Measurements from ENCODE around the gene SOCS2.

Gene SOCS2

DNA sequence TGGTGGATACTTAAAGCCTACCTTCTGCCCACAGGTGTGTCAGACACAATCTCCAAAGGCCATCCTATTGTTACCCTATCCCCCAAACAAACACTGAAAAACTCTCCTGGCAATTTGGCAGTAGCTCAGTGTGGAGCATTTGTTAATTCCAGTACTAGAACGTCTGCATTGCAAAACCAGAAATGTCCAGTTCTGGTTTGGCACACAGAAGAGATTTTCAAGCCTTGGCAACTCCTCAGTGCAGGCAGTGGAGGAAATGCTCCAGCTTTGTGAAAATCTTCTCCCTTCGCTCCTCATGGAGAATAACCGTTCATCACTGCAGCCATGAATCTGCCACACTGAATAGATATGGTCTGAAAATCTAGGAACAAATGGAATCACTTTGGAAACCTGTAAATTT is 5.3 kb upstream of the SOCS2 start:
- DNase-seq (ENCODE audit: low spot score), result peak; percentile 28

DNA sequence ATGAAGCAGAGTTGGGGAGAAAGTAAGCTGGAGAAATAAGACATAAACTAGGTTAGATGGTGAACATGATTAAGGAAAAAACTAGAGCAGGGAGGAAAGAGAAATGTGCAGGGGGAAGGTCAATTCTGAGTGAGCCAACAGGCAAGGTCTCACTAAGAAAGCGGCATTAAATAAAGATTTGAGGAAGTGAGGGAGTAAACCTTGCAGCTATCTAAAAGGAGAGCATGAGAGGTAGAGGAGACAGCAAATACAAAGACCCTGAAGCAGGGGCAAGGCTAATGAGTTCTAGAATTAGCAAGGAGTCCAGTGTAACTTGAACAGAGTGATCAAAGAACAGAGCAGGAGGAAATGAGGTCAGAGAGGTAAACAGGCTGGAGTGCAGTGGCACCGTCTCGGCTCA is 4.4 kb upstream of the SOCS2 start:
- no peak for DNase-seq (ENCODE audit: low spot score)

DNA sequence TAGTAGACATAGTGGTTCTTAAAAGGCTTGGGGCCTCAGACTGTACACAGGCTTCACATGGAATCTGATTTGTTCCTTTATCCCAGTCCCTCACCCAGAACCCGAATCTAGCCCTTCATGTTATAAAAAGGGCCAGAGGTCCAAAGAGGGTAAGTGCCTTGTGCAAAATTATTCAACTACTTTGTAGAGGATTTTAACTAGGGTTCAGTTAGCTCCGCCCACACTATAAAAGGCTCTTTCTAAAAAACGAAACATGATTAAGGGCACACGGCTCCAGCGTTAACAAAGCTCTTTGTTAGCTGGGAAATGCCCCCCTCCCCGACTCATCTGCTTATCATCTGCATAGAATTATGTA is 3.2 kb upstream of the SOCS2 start:
- DNase-seq (ENCODE audit: low spot score), result no peak

DNA sequence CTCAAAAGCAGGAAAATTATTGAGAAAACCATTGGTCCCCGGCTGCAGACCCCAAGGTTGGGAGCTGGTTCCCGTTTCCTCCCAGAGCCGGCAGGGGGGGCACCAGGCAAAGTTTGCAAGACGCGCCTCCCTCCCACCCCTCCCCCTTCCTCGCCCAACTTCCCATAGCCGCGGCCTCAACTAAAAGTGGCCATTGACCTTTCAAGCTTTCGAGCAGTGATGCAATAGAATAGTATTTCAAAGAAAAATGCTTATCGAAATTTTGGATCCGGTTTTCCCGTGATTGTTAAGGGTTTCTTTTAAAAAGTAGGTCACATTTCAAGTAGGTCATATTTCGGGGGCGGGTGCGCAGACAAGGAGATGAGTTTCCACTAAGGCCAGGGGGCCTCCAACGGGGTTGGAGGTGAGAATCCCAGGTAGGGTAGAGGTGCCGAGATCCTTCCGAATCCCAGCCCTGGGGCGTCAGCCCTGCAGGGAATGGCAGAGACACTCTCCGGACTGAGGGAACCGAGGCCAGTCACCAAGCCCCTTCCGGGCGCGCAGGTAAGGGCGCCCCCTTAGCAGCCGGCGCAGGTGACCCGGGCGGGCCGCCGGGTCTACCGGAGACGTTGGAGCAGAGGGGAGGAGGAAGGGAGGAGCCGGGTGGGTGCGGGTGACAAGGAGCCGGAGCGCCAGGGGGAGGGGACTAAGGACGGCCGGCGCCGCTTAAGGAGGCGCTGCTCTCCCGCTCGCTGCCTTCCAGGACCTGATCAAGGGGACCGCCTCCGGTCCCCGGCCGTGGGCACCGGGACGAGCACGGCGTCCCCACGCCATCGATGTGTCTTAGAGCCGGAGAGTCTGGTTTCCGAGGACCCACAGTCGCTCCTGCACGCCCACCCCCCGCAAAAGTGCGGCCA is 2.6 kb upstream of the SOCS2 start:
- DNase-seq (ENCODE audit: low spot score), result peak; percentile 90

DNA sequence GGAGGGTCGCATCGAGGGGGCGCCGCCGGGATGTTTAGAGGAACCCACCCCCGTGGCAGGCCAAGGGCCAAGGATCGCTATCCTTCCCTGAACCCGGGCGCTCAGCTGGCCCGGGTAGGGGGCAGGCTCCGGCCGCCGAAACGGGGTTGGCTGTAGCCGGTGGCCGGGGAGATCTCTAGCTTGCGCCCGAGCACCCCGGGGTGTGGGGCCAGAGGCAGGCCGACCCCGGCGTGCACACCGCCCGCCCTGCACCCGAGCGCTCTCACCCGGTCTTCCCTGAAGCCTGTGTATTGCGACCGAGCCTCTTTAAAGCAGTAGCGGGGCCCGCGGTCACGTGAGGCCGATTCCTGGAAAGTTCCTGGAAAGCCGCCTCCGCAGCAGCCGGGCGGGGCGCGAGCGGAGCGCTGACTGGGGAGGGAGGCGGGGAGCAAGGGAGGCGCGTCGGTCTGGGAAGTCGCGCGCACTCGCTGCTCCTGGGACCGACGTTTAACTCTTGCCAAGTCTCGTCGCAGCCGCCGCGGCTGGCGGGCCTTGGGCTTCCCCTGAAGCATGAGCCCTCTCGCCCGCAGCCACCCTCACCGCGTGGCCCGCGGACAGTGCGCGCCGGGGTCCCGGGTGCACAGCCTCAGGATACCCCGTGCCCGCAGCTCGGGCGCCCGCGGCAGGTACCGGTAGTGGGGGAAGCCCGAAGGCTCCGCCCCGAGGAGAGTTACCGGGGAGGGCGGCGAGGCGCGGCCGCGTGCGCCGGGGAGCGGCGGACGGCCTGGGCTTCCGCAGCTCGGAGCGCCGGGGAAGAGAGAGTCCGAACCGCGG is 1.7 kb upstream of the SOCS2 start:
- DNase-seq (ENCODE audit: low spot score), result peak; percentile 95

DNA sequence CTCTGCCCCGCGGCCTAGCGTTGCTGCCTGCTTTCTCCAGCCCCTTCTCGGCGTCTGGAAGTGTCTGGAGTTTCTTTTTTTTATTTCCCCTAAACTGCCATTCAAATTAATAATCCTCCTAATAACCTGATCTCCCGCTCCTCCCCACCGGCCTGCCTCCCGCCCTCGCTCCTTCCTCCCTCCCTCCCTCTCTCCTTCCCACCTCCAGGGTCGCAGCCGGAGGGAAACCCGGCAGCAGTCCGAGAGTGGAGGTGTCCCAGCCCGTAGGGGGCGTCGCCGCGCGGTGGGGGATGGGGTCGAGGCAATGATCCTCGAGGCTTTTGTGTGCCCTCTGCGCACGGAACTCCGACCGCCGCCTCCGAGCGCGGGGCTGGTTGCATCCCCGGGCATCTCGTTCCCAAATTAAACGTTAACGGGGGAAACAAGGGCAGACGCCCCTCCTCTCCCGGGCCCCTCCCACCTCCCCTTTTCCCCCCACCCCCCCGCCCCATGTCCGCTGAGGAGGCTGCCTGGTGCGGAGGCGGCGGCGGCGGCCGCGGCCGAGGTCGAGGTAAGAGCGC is 1.0 kb upstream of the SOCS2 start:
- DNase-seq (ENCODE audit: low spot score), result peak; percentile 41

DNA sequence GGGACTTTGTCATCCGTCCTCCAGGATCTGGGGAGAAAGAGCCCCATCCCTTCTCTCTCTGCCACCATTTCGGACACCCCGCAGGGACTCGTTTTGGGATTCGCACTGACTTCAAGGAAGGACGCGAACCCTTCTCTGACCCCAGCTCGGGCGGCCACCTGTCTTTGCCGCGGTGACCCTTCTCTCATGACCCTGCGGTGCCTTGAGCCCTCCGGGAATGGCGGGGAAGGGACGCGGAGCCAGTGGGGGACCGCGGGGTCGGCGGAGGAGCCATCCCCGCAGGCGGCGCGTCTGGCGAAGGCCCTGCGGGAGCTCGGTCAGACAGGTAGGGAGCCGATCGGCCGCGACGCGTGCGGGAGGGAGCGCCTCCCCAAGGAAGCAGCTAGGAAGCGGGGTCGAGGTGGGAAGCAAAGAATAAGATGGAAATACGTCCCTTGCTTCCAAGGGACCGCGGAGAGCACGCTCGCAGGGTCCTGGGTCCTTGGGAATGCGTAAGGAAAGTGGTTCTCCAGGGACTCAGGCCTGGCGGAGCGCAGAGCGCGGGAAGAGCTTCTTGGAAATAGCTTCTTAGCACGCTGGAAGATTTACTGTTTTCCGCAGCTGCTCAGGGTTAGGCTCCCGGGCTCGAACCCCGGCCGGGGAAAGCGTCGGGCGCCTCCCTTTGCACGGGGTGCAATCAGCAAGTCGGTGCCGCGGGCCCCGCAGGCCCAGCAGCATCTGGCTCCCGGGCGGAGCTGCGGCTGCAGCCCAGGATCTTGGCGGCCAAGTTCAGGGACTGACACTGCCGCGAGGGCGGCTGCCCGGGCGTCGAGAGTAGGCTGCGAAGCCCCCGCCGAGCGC is 457 bp downstream of the SOCS2 start:
- DNase-seq (ENCODE audit: low spot score), result no peak

DNA sequence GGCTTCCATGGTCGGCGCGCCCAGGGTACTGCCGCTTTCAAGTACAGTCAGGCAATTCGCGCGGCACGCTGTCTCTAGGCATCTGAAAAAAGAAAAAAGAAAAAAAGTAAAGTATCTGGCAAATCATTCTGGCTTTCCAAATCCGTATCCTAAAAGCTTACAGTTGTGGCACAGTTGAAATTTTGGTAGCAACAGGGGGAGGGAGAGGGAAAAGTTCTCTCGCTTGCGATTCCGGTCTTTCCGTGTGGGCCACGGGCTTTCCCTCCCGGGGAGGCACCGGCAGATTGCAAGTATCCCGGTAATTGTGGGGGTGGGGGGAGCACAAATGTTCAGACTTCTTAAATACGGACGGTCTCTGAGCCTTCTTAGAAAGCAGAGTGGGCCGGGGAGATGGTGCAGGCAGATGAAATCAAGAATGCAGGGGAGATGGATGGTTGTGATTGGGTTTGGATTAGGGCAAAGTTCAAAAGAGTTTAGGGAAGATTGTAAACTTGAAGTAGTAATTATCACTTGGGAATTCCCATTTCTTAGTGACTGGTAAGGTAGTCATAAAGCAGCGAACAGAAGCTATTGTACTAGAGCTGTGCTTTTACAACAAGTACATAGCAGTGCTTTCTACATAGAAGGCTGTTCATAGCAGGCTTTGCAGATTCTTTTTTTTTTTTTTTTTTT is 1.2 kb downstream of the SOCS2 start:
- no peak for DNase-seq (ENCODE audit: low spot score)

DNA sequence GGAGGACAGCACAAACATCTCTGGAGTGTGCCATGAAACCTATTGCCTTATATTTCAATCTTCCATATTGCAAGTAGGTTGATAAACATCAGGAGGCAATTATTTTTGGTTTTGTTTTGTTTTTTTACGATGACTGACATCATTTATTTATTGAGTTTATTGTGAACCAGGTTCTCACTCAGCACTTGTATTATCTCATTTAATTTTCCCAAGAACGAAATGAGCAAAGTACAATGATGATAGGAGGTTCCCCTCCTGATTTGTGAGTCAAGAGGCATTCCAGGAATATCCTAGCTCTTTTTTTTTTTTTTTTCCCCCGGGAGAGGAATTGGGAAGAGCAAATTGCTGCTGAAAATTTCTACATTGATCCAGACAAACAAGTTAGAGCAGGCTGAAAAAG is 4.7 kb downstream of the SOCS2 start:
- DNase-seq (ENCODE audit: low spot score), result no peak

DNA sequence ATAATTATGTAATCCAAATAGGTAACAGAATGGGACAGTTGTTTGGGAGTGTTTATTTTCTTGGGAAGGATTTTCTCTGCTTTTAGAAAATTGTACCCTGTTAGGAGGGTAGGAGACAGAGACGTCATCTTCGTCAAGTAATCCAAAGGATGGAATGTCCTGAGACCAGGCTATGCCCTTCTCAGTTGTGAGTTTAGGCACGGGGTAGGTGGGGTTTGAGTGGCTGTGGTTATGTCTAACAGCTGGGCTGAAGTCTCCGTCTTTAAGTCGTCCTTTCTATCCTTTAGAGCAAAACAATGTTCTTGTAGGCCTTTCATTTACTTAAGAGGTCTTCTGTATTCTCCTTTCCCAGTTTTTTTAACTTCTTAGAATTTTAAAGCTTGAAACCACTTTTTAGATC is 5.7 kb downstream of the SOCS2 start:
- no peak for DNase-seq (ENCODE audit: low spot score)

DNA sequence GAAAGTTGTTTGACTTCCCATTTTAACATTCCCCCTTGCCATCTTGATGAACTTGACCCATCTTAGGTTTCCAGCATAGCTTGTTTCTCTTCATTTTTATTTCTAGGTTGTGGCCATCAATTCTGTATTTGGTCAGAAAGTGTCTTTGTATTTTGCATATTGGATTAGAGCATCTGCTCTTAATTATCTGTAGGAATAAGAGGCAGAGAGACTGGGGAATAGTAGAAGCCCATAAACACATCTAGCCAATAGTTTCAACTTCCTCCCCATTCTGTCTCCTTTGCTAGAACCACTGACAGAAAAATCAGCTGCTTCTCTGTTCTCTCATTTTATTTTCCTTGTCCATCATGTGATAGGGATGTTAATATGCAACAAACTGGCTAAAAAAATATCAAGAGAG is 8.2 kb downstream of the SOCS2 start:
- no peak for DNase-seq (ENCODE audit: low spot score)

DNA sequence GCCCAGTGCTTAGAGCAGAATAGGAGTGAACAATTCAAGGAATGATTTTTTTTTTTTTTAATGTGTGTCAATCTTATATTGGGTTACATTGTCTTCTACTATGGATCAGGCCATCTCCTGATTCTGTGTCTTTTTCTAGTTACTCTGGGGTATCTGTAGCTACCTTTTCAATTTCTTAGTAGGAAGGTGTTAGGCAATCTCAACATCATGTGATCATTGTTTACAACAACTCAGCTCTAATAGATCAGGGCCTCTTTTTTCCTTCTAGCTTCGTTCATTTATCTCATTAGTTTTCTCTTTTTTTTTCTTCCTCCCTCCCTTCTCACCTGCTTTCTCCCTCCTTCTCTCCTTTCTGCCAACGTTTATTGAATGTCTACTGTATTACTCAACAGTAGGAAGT is 8.9 kb downstream of the SOCS2 start:
- no peak for DNase-seq (ENCODE audit: low spot score)

DNA sequence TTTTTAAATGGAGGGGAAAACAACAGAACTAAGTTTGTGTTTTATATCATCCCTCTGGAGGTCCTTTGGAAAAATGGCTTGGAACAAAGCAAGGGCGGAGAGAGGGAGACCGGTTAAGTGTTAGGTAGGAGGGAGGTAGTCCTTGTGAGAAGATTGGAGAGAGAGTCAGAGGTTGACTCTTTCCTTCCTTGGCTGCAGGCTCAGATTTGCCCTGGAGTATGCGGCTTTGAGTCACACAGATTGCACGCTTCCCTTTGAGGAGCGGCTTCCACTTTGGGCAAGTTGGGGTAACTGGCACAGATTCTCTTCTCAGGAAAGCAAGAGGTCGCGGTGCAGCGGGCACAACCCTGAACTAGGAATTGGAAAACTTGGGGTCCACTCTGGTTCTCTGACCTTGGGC is 9.9 kb downstream of the SOCS2 start:
- no peak for DNase-seq (ENCODE audit: low spot score)

DNA sequence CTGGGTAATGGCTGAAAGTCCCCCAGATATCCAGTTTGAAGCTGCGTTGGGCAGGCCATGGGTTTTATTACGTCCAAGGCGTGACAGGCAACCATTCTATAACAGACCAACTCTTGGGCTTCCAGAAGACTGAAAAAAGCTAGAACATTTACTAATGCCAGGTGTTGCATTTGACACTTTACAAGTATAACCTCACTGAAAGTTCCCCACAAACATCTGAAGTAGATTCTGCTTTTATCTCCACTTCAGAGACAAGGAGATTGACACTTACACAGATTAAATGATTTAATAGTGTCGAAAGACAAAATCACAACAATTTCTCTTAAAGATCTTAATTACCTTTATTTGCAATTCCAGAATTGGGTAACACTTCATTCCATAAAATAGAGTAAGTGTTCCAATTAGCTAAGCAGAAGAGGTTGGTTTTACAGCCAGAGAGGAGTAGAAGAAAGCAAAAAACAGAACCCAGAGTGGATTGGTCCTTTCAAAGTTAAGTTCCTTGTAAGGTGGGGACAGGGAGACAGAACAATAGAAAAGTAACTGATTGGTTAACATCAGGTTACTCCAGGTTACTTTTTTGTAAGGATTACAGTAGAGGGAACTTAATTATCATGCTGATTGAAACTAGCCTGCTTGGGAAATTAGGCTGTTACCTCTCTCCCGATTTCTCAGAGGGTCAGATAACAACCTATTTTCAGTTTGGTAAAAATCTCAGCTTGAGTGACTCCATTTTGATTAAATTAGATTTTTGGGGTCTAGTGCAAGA is 11.3 kb downstream of the SOCS2 start:
- DNase-seq (ENCODE audit: low spot score), result no peak

DNA sequence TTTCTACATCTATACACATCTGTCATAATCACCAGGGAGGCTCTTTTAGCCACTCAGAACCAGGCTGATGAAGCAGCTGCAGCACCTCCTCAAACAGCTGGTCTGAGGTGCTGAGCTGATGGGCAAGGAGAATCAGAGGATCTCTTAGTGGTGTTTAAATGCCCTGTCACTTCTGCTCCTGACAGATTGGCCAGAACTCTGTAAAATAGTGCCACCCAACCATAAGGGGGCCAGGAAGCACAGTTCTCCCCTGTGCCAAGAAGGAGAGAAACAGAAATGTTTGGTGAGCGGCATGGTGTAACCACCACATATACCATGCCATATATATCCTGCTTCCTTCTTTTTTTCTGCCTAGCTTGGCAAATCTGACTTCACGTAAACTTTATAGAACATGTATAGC is 12.8 kb downstream of the SOCS2 start:
- no peak for DNase-seq (ENCODE audit: low spot score)

DNA sequence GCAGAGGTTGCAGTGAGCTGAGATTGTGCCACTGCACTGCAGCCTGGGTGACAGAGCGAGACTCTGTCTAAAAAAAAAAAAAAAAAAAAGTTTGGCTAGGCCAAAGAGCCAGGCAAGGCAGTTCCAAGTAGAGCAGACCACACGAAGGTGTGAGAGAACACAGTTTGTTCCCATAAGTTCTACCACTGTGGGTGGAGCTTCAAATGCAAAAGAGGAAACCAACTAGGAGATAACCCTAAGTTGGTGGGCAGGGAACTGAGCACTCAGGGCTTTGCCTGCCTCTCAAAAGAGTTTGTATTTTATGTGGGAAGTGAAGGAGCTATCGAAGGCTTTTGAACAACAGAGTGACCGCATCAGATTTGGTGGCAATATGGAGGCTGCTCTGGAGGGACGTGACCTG is 15.1 kb downstream of the SOCS2 start:
- DNase-seq (ENCODE audit: low spot score), result no peak

DNA sequence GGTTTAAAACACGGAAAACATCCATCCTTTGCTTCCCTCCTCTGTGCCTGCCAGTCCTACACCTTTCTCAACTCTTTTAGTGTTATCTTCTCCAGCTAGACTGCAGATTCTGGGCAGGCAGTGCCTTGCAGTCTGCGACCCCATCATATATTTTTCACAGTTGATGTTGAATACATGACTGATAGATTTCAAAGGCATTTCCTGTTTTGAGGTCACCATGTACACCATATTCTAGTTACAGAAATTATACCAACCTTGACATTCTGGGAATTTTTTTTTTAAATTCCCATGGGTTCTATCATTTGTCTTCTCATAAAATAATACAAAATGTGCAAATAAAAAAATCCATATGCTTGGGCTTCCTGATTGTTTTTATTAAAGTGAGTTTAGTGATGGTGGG is 16.6 kb downstream of the SOCS2 start:
- DNase-seq (ENCODE audit: low spot score), result no peak

DNA sequence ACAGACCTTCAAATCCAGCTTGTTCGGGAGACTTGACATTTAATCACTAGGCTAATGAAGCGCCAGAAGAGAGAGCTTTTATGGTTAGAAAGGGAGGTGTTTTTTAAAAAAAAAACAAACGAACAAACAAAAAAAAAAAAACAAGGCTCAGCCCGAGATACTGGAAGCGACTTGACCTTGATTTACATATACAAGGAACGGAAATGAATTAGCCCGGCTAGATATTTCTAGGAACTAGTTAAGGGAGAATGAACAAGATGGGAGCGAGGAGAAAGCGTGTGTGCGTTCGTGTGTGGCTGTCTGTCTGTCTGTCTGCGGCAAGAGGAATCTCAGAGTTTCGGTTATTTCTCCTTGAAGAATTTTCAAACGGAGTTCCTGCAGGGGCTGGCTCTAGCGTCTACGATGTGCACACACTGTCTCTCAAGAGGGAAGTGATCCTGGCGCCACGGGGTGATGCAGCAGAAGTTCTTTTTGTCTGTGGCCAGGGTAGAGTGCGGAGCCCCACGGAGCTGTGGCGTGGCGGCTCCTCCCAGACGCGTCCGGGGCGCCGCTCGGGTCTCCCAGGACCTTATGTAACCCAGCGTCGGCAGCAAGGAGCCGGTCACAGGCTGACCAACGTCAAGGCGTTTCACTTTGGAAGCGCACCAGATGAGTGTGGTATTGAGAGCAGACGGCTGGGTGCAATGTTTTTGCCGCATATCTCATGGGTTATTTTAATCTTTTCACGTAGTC is 18.8 kb downstream of the SOCS2 start:
- DNase-seq (ENCODE audit: low spot score), result peak; percentile 92

DNA sequence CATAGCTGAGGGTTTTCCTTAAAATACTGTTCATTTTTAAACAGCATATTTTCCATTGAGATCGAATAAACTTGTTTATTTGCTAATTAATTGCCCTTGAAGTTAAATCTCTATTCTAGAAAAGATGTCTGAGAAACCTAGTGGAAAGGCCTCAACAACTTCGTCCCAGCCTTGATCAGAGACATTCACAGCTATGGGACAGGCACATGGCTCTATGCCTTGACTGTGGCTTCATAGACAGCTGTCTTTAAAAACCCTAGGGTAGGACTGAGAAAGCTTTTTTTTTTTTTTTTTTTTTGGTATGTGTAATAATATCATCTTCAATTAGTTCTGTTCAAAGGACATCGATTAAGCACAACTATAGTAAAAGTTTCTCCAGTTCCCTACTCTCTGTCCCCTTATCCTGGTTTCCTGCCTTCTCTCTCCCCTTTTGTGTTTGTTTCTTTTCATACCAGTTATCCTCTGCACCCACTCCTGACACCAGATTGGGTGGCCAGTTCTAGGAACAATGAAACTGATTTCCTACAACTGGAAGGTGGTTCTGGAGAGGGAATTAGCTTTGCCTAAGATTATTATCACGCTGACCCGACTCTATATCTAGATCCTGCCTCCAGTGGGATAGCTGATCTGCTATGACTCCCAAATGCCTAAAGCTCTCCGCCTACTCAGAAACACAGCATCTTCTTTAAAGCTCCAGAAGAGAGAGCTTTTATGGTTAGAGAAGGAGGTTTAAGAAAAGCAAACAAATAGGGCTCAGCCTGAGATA is 20.3 kb downstream of the SOCS2 start:
- no peak for DNase-seq (ENCODE audit: low spot score)

Measured in AG08395 (cell line).